OCI-M2 (cell line): ENCODE data around the gene NDUFV3.
"Not testable (repeated sequence)": the region's sequence is repeated elsewhere in the genome, so short reads cannot be mapped to it uniquely, and the experiment has no call there.

Experiments used
- DNase-seq: peaks from one replicate; lab custom pipeline; 2025; ENCODE audit not compliant: unreplicated experiment; lab: John Stamatoyannopoulos, UW

The NDUFV3 gene

DNA sequence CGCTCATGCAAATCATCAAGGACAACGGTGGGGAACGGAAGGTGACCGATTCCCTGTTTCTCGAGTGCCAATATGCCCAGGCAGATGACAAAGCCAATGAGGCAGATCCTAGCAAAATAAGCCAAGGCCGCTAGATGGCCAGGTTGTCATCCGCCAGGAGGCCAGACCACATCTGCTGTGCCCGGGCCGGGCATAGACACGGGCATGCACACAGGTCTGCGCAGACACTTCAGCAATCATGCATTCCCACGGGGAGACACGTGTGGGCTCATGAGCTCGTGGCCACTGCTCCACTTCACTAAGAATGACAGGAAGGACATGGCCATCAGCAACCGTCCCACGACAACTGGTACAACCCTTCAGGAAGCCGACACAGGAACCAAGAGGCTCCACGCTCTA is 37.2 kb upstream of the NDUFV3 start:
- no peak for DNase-seq

DNA sequence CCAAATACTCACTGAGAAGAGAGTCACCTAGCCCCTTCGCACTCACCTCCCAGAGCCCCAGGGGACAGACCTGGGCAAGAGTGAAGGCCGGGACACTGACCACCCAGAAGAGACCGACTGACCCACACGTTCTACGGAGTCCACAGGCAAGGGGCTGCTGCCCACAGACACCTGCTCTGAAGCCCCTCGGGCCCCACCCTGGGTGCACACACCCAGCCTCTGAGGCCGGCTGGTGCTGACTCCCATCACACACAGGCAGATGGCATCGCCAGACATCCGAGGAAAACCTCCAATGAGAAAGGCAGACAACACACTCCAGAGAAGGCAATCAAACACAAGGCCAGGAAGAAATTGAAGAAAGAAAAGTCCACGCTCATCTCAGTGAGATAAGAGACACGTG is 35.9 kb upstream of the NDUFV3 start:
- DNase-seq, result no peak

DNA sequence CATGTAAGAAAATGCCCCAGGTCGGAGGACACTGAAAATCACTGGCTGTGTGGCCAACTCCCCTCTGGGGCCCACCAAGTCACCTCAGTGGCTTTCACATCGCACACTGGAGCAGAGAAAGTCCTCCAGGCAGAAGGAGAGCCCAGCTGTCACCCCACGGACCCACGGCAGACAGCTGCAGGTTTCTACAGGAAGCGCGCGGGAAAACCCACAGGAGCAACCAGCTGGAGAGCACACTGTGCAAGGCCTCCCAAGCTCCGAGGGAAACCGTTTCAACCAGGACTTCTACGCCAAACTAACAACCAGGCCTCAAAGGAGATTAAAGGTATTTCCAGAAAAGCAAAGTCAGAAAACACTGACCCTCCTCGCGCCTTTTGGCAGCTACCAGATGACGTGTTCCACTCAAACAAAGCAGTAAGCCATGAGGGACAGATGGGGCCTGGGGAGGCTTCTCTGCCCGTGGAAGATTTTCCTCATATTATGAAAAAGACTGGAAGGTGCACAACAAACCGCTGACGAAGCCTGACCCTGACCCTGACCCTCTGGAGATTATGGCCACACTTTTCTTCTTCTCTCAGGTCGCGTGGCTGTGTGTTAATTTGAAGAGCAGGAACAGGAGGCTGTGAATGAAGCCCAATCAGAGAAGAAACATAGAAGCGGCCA is 34.8 kb upstream of the NDUFV3 start:
- DNase-seq, result no peak

DNA sequence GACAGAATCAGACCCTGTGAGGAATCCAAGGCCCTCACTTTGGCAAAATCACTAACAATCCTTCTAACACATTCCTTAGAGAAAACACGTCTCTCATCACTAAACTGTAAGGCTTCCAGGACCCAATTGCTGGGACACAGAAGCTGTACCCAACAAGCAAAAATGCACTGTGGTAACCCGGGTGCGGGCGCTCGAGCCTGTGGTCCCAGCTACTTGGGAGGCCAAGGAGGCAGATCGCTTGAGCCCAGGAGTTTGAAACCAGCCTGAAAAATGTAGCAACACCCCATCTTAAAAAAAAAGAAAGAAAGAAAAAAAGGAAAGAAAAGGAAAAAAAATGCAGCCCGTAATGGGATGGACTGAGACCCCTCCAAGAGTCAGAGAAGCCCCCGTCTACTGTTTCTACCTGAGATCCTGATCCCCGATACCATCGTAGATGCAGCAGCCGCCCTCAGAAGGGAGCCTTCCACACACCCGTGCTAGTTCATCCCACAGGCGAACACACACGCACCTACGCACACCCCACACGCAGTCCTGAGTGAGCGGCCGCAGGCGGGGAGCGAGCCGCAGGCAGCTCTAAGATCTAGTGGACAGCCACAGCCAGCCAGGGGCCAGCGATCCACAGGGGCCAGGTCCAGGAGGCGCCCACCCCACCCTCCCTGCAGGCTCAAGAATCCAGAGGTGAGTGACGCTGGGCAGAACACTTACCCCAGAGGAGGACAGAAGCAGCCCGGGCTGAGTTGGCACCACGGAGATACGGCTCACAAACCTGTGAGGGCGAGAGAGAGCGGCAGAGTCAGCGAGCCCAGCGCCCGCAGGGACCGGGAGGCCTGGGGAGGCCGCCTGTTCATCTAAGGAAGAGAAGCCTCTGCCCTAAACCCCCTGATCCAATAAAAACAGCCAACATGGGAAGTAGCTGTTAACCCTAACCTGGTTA is 33.9 kb upstream of the NDUFV3 start:
- no peak for DNase-seq

DNA sequence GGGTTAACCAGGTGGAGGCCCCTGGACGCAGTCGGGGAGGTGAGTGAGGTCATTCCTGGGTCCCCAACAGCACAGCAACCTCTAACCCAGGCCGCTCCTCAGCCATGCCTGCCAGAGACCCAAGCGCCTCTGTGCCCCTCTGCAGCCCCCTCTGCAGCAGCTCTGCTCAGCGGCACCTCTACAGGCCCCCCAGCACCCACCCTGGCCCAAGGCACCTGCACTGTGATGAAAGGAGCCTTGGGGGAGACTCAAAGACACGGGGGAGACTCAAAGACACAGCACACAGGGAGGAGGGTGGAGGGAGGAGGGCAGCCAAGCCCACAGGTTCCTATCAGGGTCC is 33.2 kb upstream of the NDUFV3 start:
- no peak for DNase-seq

DNA sequence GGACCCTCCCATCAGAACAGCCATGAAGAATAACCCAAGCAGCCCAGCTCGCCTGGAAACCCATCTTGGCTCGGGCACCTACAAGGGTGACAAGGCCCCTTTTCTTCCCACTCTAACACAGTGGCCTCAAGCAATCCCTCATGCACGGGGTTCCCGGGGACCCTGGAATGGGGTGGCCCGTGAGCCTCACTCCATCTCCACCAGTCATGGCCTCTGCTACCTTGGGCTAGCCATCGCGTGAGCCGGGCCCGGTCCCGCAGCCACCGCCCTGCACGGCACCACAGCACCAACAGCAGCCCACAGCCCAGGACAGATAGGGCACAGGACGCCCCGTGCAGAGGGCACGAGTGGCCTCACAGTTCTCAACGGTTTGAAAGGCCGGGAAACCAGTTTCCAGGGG is 32.8 kb upstream of the NDUFV3 start:
- no peak for DNase-seq

DNA sequence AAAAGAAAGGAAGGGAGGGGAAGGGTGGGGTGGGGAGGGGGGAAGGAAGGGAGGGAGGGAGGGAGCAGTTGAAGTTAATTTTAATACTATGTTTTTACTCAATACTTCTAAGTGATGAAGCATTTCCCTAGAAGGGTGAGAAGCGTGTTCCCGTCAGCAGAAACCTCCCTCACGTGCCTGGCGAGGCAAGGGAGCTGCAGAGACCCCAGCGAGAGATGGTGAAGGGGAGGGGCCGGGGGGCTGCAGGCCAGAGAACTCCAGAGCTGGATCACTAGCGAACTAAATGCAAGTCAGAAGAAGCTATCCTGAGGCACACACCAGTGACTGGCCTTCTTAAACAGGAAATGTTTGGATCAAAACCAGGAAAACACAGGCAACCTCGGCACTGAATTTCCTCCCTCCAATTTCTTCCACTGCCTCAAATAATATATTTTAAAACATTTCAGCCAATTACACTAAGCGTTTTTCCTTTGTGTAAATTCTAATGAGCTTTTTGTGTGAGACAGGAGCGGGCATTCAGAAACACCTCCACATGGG is 31.7 kb upstream of the NDUFV3 start:
- no peak for DNase-seq

DNA sequence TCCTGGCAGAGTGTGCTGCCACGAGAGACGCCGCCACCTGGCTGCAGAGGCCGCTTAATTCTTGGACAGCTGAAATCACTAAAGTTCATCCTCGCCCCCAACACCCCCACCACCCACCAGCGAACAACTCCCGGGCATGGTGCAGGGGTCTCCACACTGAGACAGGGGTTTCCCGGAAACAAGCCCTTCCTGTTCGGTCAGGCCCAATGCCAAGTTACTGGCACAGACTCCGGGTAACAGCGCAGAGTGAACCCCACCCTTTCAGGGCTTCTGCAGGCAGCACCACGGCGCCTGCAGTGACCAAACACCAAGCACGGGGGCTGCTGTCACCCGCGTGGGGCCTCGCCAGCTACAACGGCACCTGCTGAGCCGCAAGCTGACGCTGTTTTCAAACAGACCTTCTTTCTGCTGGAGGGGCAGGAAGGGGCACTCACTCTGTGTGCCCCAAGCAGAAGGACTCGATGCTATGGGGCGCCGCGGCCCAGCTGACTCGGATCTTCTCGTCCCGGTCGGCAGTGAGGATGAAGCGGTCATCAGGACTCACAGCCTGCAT is 31.2 kb upstream of the NDUFV3 start:
- no peak for DNase-seq

DNA sequence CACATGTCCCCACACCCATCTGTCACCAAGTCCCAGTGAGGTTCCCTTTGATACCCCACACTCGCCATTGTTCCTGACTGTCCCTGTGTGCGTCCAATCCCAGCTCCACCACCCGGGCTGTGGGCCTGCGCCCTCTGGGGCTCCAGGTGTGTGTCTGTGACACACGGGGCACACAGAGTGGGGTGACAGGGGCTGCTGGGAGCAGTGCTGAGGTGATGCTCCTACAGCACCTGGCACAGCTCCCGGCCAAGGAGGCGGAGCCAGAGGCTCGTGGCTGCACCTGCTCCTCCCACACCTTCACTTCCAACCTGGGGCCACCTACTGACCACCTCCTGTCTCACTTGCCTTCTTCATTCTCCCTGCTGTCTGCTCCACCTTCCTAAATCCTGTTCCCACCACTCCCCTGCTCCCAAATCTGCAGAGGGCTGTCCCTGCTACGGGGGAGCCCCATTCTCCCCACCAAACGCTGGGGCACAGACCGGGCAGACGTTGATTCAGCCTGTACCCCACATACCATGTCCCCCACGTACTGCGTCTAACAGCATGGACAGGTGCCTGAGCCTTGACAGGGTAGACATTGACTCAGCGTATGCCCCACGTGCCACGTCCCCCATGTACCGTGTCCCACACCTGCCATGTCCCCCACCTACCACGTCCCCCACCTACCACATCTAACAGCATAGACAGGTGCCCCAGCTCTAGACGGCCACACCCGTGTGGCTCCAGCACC is 30.2 kb upstream of the NDUFV3 start:
- DNase-seq, result no peak

DNA sequence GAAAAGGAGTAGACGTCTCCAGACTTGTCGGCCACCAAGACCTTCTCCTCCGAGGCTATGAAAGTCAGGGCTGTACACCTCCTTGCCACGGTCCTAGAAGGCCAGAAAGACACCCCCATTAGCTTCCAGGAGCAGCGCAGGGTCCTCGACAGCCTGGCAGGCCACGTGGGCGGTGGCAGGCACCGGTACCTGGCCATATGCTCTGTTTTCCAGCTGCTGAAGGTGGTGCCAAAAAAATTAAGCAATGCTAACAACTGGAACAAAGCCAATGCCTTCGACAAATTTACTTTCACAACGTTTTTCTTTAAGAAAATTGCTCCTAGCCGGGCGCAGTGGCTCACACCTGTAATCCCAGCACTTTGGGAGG is 29.6 kb upstream of the NDUFV3 start:
- no peak for DNase-seq

DNA sequence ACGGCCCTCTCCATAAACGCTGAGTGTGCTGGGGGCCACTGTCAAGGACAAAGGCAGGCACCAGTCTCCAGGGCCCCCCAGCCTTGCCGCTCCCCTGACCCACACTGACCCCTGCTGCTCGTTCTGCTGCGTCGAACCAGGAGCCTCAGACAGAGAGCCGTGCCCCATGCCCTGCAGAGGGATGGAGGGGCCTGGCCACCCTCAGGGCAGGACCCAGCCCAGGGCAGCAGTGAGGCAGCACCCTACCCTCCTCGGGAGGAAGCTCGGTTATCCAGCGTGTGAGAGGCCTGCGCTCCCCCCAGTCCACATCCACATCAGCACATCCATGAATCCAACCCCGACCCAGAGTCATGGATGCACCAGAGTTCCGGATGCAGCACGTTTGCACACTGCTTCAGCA is 28.8 kb upstream of the NDUFV3 start:
- no peak for DNase-seq

DNA sequence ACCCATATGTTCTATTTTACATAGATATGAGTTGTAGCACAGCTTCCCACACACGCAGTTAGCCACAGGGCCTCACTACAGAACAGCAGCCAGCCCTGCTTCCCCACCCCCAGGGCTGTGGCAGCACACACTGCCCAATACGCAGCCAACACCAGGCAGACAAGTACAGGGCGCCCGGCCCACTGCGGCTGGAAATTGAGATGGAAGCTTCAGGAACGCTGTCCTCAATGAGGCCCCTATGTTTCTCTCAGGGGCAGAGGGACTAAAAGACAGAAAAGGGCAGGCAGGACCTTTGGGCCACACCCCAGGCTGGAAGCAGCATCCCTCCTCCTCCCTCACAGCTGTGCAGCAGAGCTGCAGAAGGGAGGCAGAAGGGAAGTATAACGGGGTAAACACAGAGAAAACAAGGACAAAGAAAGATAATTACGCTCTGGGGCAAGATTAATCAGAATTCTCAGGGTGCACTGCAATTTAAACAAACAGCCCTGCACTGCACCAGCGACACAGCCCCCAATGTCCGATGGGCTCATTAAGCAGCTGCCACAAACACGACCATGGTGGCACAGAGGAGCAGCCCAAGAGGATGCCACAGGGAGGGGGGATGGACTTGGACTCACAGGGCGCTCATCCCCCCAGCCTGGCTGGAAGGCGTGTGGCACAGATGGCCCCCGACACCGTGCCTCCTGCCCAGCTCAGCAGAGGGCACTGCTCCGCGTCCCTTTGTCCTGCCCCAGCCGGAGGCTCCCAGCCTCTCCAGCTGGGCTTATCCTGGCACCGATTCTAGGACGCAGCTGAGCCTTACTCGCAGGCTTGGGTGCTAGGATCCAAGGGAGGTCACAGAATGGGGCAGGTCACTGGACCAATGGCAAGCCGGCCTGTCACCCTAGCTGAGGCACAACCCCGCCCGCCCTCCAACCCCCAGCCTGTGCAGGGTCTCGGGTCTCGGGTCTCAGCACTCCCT is 28.0 kb upstream of the NDUFV3 start:
- no peak for DNase-seq

DNA sequence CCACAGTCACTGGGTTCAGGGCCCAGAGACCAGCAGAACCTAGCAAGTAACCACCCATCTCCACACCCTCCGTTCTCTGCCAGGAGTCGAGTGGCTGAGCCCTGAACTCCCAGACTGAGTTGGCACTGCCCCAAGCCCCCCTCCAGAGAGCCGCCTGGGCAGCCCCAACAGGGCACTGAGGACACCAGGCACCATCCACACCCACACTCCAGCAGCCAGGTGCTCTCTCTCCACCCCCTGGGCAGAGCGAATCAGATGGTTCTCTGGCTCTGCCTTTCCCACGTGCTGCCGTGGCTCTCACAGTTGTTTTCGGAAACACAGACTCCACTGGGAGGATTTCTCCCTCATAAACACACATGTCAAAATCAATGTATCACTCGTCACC is 27.3 kb upstream of the NDUFV3 start:
- DNase-seq, result no peak

DNA sequence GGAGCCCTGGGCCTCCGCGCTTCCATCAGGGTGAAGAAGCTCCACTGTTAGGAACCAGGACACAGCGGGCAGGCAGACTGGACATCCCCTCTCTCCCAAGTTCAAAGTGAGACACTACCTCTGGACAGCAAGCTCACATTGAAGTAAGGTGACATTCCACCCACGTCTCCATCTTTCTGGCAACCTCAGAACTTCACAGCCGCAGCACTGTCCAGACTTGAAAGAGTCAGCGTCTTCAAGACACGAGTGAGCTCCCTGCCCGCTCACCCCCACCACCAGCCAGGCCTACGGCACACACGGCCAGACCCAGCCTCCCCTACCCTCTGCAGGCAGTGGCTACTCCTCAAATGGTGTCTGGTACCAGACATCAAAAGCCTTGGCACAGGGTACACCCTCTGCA is 24.9 kb upstream of the NDUFV3 start:
- DNase-seq, result no peak

DNA sequence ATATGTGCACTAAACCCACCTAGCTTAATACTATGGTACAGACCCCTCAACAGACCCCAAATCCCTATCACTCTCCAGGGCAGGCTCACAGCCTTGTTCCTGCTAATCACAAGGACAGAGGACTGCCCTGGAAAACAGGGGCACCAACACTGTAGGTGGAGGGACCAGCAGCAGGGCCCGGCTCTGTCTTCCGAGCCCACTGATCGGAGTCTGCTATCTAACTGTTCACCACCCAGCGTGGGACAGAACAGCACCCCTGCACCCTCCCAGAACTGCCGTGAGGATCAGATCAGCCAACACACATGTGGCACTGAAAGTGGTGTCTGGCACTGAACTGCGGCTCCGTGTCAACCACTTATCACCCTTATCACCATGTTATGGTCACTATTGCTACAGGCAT is 20.0 kb upstream of the NDUFV3 start:
- DNase-seq, result no peak

DNA sequence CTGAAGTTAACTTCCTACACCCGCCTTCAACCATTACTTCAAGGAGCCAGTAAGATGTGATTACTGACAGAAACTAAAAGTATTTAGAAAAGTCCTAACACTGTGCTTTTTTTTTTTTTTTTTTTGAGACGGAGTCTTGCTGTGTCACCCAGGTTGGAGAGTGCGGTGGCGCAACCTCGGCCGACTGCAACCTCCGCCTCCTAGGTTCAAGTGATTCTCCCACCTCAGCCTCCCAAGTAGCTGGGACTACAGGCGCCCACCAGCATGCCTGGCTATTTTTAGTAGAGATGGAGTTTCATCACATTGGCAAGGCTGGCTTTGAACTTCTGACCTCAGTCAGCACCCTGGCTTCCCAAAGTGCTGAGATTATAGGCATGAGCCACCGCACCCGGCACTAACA is 17.3 kb upstream of the NDUFV3 start:
- DNase-seq, result not testable (repeated sequence)

DNA sequence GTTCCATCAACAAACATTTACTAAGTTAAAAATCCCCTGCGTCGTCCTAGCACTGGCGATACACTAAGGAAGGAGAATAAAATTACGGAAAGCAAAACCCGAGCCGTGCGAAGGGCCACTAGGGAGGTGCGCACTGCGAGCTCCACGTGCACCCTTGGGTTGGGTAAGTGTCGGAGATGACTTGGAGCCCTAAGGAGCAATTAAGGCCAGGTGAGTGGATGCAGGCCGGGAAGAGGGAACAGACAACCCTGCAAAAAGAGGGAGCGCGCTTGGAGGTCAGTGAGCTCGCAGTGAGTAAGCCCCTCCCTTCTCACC is 14.5 kb upstream of the NDUFV3 start:
- DNase-seq, result no peak

DNA sequence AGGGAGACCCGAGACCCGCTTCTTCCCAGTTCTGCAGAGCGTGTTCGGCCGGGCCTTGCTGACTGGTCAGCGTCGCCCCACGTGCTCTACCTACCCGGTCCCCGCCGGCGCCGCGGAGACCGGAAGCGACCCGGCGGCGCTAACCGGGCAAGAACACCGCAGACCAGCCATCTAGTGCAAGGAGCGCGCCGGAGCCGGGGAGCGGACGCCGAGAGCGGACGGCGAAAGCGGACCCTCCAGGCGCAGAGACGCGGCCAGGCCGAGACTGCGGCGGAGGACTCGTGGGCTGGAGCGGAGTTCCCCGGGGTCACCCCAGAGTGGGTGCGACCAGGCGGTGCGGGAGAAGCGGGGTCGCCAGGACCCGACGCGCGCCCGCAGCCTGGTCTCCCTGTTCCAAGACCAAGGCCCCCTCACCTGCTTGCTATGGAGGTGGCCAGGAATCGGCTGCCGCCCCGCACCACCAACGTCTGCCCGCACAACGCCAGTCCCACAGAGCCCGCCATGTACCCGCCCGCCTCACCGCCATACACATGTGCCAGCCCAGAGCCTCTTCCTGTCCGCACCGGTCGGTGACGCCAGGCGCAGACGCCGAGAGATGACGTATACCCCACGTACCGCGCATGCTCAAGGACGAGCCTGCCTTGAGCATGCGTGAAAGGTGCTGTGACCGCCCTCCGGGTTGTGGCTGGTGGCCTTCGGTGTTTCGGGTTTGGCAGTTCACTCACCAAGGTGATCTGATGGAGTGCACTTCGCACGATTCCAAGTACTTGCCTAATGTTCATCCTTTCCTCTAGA is 13.9 kb upstream of the NDUFV3 start, which contains the start of gene WDR4:
Gene WDR4, minus strand, starts transcription at position 547 of the 795 bp plus-strand sequence. Its CDS starts 44 bp downstream, at position 503.
- DNase-seq, result peak; percentile 98

DNA sequence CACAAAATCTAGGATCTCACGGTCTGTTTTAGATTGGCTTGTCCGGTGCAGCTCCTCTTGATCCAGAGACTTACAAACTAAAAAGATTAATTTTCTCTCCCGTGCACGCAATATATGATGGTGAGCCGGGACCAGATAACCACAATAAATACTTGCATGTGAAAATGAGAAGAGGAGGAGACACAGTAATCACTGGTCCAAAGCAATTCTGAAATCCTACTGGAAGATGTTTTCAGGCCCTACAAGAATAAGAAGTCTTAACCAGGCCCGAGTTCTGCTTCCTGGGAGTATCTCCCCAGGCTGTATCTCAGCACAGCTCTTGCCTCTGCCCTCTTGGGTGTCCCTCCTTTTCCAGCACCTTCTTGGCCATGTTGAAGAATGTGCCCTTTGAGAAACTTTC is 12.8 kb upstream of the NDUFV3 start:
- no peak for DNase-seq

DNA sequence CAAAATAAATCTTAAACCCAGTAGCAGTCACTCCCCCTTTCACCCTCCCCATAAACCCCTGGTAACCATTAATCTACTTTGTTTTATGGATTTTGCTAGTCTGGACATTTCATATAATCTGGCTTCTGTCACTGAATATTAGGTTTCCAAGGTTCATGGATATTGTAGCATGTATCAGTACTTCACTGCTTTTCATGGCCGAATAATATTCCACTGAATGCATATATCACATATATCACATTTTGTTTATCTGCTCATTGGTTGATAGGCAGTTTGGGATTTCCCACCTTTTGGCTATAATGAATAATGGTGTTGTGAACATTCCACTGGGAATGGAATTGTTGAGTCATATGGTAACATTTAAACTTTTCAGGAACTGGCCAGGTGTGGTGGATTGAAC is 9.2 kb upstream of the NDUFV3 start:
- DNase-seq, result no peak
